Memory B cell (primary cell): Measurements from ENCODE around the gene PPM1E.
"Not testable (repeated sequence)": the region's sequence is repeated elsewhere in the genome, so short reads cannot be mapped to it uniquely, and the experiment has no call there.

Source experiments
- ATAC-seq: fragments of 150-1000 bp; cut with Tn5 transposase; 2 replicates; pipeline ENCODE4 v1.10.0; 2021; ENCODE audit warnings: low read depth, mild to moderate bottlenecking, moderate library complexity
- DNase-seq, 2 donors: peaks; one replicate each; pipeline ENCODE4 v3.0.0; 2022; ENCODE audit warnings: low spot score in 2 of 2
- H3K27ac Mint-ChIP-seq: one replicate; pipeline ENCODE4 v1.8.0; 2022; ENCODE audit warnings: mild to moderate bottlenecking, moderate library complexity, mixed read lengths
- H3K27me3 Mint-ChIP-seq: one replicate; pipeline ENCODE4 v1.8.0; 2022; ENCODE audit warnings: mixed read lengths
- H3K36me3 Mint-ChIP-seq: one replicate; pipeline ENCODE4 v1.8.0; 2022; ENCODE audit warnings: mild to moderate bottlenecking, mixed read lengths
- H3K4me1 Mint-ChIP-seq: one replicate; pipeline ENCODE4 v1.8.0; 2022; ENCODE audit warnings: mixed read lengths
- H3K4me3 Mint-ChIP-seq: one replicate; pipeline ENCODE4 v1.8.0; 2022; ENCODE audit warnings: mild to moderate bottlenecking, moderate library complexity, mixed read lengths
- H3K9me3 Mint-ChIP-seq: one replicate; pipeline ENCODE4 v1.8.0; 2022; ENCODE audit warnings: mixed read lengths

PPM1E gene

GRCh38 chr17:58756246-58757161 lies 850 bp downstream of the PPM1E start:
- DNase-seq (peak in 1 of 2 donors; percentile 22), ATAC-seq (peak; percentile 52)
- Mint-ChIP-seq H3K36me3 (no peaks in the 10 kb centered on the region), H3K9me3 (no peaks in the 10 kb centered on the region), H3K27ac (peak overlapping the region; percentile 29), H3K4me1 (peaks cover 12% of the 10 kb centered on the region), H3K27me3 (peaks cover 13% of the 10 kb centered on the region), H3K4me3 (peak overlapping the region; percentile 88)

GRCh38 chr17:58757162-58757613 lies 1.5 kb downstream of the PPM1E start:
- Mint-ChIP-seq H3K27ac (no peak overlapping the region), H3K4me3 (peak overlapping the region; percentile 88), H3K9me3 (no peaks in the 10 kb centered on the region), H3K27me3 (peaks cover 14% of the 10 kb centered on the region), H3K36me3 (no peaks in the 10 kb centered on the region), H3K4me1 (peaks cover 12% of the 10 kb centered on the region)
- ATAC-seq (no peak), DNase-seq (no peak)

- H3K36me3 Mint-ChIP-seq: no peaks in the 10 kb centered on the region
- peaks cover 12% of the 10 kb centered on the region for H3K4me1 Mint-ChIP-seq
- H3K27me3 Mint-ChIP-seq: peaks cover 16% of the 10 kb centered on the region
- DNase-seq (no peak), ATAC-seq (no peak)
- no peaks in the 10 kb centered on the region for H3K9me3 Mint-ChIP-seq
- no peak overlapping the region for H3K27ac Mint-ChIP-seq
- no peak overlapping the region for H3K4me3 Mint-ChIP-seq
Measured at GRCh38 chr17:58758890-58759289, 3.2 kb downstream of the PPM1E start.

- Mint-ChIP-seq H3K4me3 (no peak overlapping the region), H3K27ac (no peak overlapping the region), H3K27me3 (peaks cover 17% of the 10 kb centered on the region), H3K36me3 (no peaks in the 10 kb centered on the region), H3K4me1 (peaks cover 12% of the 10 kb centered on the region), H3K9me3 (no peaks in the 10 kb centered on the region)
- no peak for DNase-seq
- ATAC-seq: no peak
Measured at GRCh38 chr17:58759522-58759921, 3.9 kb downstream of the PPM1E start.

DNA sequence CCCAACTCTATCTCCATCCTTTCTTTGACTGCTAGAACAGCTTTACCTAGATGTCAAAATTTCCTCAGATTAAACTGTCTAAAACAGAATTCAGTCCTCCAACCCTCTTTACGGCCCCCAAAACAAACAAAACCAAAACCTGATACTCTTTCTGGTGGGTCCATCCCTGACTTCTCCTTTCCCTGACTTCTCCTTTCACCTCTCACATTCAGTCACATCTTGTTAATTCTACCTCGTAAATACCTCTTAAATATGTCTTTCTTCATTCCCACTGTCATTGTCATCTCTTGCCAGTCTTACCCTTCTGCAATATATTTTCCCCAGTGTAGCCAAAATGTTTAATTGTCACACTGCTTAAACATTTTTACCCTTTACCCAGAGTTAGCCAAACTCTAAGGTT lies 4.6 kb downstream of the PPM1E start:
- ATAC-seq: no peak
- no peak overlapping the region for H3K4me3 Mint-ChIP-seq
- peaks cover 11% of the 10 kb centered on the region for H3K4me1 Mint-ChIP-seq
- peaks cover 16% of the 10 kb centered on the region for H3K27me3 Mint-ChIP-seq
- no peak overlapping the region for H3K27ac Mint-ChIP-seq
- no peak for DNase-seq
- H3K36me3 Mint-ChIP-seq: no peaks in the 10 kb centered on the region
- no peaks in the 10 kb centered on the region for H3K9me3 Mint-ChIP-seq

- H3K36me3 Mint-ChIP-seq: no peaks in the 10 kb centered on the region
- peaks cover 11% of the 10 kb centered on the region for H3K27me3 Mint-ChIP-seq
- no peaks in the 10 kb centered on the region for H3K9me3 Mint-ChIP-seq
- H3K4me3 Mint-ChIP-seq: no peak overlapping the region
- H3K4me1 Mint-ChIP-seq: peaks cover 4% of the 10 kb centered on the region
- ATAC-seq (no peak), DNase-seq (no peak)
- no peak overlapping the region for H3K27ac Mint-ChIP-seq
Measured at GRCh38 chr17:58763263-58763662, 7.6 kb downstream of the PPM1E start.

DNA sequence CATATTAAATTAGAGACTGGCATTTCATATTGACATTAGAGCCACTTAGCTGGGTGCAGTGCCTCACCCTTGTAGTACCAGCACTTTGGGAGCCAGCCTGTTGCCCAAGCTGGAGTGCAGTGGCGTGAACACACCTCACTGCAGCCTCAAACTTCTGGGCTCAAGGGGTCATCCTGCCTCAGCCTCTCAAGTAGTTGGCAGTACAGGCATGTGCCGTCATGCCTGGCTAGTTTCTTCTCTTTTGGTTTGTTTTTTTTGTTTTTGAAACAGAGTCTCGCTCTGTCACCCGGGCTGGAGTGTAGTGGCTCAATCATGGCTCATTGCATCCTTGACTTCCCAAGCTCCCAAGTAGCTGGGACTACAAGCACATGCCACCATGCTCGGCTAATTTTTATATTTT lies 8.7 kb downstream of the PPM1E start:
- Mint-ChIP-seq H3K36me3 (no peaks in the 10 kb centered on the region), H3K27me3 (peaks cover 11% of the 10 kb centered on the region), H3K9me3 (no peaks in the 10 kb centered on the region), H3K4me3 (no peak overlapping the region), H3K27ac (no peak overlapping the region), H3K4me1 (peaks cover 4% of the 10 kb centered on the region)
- ATAC-seq (no peak), DNase-seq (no peak)

- H3K4me1 Mint-ChIP-seq, DNase-seq, H3K27ac Mint-ChIP-seq, H3K4me3 Mint-ChIP-seq, H3K36me3 Mint-ChIP-seq, ATAC-seq, H3K9me3 Mint-ChIP-seq, H3K27me3 Mint-ChIP-seq: not testable (repeated sequence)
Measured at GRCh38 chr17:58778482-58778881, 22.8 kb downstream of the PPM1E start.

- Mint-ChIP-seq H3K9me3 (no peaks in the 10 kb centered on the region), H3K27me3 (no peaks in the 10 kb centered on the region), H3K36me3 (no peaks in the 10 kb centered on the region), H3K4me3 (no peak overlapping the region), H3K27ac (no peak overlapping the region), H3K4me1 (no peaks in the 10 kb centered on the region)
- ATAC-seq (no peak), DNase-seq (no peak)
Measured at GRCh38 chr17:58779446-58779845, 23.8 kb downstream of the PPM1E start.

GRCh38 chr17:58783380-58783779 lies 27.7 kb downstream of the PPM1E start:
- H3K9me3 Mint-ChIP-seq: no peaks in the 10 kb centered on the region
- H3K4me3 Mint-ChIP-seq: no peak overlapping the region
- no peaks in the 10 kb centered on the region for H3K4me1 Mint-ChIP-seq
- ATAC-seq (no peak), DNase-seq (no peak)
- no peaks in the 10 kb centered on the region for H3K36me3 Mint-ChIP-seq
- no peak overlapping the region for H3K27ac Mint-ChIP-seq
- no peaks in the 10 kb centered on the region for H3K27me3 Mint-ChIP-seq

DNA sequence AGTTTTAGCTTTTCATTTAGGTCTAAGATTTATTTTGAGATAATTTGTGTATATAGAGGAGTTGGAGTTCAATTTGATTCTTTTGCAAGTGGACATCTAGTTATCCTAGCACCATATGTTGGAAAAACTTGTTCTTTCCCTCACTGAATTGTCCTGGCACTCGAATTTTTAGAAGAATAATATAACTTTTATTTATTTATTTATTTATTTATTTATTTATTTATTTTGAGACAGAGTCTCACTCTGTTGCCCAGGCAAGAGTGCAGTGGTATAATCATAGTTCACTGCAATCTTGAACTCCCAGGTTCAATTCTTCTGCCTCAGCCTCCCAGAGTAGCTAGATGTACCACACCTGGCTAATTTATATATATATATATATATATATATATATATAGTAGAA lies 29.4 kb downstream of the PPM1E start:
- DNase-seq (no peak), ATAC-seq (no peak)
- no peaks in the 10 kb centered on the region for H3K4me1 Mint-ChIP-seq
- H3K27me3 Mint-ChIP-seq: no peaks in the 10 kb centered on the region
- H3K9me3 Mint-ChIP-seq: no peaks in the 10 kb centered on the region
- no peak overlapping the region for H3K27ac Mint-ChIP-seq
- no peak overlapping the region for H3K4me3 Mint-ChIP-seq
- no peaks in the 10 kb centered on the region for H3K36me3 Mint-ChIP-seq

DNA sequence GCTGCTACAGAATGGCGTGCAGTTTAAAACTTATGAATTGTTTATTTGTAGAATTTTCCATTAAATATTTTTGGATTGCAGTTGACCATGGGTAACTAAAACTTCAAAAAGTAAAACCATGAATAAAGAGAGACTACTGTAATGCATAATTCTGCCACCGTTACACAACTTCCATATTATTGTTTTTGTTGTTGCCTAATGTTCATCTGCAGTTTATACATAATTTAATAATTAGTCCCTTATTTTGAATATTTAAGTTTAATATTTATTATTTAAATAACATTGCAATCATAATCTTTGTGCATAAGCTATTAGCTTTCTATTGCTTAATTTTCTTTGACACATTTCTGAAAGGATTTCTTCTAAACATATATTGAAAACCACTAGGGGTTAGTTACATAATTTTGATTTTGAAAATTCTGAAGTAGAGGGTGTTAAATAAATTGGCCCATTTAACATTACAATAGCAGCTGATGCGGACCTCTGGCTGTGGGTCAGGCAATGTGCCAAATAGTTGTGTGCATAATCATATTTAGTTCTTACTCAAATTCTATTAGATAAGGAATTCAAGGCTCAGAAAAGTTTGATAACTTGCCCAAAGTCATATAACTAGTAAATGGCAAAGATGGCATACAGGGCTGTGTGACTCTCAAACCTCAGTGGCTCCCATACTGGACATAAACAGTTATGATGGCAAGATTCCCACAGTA lies 31.1 kb downstream of the PPM1E start:
- no peaks in the 10 kb centered on the region for H3K27me3 Mint-ChIP-seq
- H3K4me3 Mint-ChIP-seq: no peak overlapping the region
- no peaks in the 10 kb centered on the region for H3K4me1 Mint-ChIP-seq
- ATAC-seq (no peak), DNase-seq (no peak)
- no peaks in the 10 kb centered on the region for H3K9me3 Mint-ChIP-seq
- no peaks in the 10 kb centered on the region for H3K36me3 Mint-ChIP-seq
- H3K27ac Mint-ChIP-seq: no peak overlapping the region

DNA sequence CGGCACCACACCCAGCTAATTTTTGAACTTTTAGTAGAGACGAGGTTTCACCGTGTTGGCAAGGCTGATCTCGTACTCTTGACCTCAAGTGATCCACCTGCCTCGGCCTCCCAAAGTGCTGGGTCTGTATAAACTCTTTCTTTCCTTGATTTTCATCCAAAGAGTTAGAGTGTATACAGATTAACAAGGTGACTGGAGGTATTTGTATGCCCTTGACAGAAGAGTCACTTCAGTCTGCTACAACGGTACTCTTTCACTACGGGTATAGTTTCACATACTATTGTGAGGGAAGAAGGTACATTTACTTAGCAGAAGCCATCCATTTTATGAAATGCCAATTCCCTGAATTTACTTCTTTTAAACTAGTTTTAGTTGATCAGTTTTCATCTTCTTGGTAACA lies 32.5 kb downstream of the PPM1E start:
- DNase-seq: no peak
- Mint-ChIP-seq H3K36me3 (no peaks in the 10 kb centered on the region), H3K4me3 (no peak overlapping the region), H3K27me3 (no peaks in the 10 kb centered on the region), H3K4me1 (no peaks in the 10 kb centered on the region), H3K9me3 (no peaks in the 10 kb centered on the region), H3K27ac (no peak overlapping the region)
- no peak for ATAC-seq

DNA sequence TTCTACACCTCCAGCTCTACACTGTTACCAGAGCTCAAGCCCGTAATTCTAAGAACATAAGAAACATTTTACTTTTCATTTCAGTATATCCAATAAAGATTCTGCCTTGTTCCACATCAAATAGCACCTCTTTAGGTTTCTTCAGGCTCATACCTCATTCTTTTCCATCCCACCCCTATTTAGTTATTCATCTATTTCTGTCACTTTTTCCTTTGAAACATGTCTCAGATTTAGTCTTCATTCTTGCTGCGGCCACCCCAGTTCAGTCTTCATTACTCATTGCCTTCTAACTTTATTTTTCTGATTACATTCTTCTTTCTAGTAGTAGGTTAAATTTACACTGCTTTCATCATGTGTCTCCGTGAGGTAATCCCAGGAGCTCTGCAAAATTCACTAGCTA lies 33.5 kb downstream of the PPM1E start:
- H3K4me1 Mint-ChIP-seq: no peaks in the 10 kb centered on the region
- no peaks in the 10 kb centered on the region for H3K9me3 Mint-ChIP-seq
- H3K4me3 Mint-ChIP-seq: no peak overlapping the region
- ATAC-seq (no peak), DNase-seq (no peak)
- no peaks in the 10 kb centered on the region for H3K36me3 Mint-ChIP-seq
- H3K27ac Mint-ChIP-seq: no peak overlapping the region
- H3K27me3 Mint-ChIP-seq: no peaks in the 10 kb centered on the region
